Thoracic aorta (tissue), 2 donors: ENCODE measurements around the gene EIF2S2. TPM values are rescaled to one million over a fixed set of nuclear protein-coding genes. Genes with fewer than 3 reads are reported as not detected.

ENCODE experiments used
- ATAC-seq: fragments of 150-250 bp; one replicate; pipeline ENCODE4 v1.8.0; 2017; ENCODE audit warnings: low read depth; ENCODE audit not compliant: insufficient number of reproducible peaks, low FRiP score
- DNase-seq: peaks from one replicate; pipeline ENCODE4 v3.0.0-alpha.2; 2020; ENCODE audit warnings: low spot score
- H3K27ac ChIP-seq, 2 donors: fragments of 200-600 bp; sonication (generic); 1 replicate in 1 of 2; 2 replicates in 1 of 2; pipeline ENCODE4 v1.5.1; 2016; ENCODE audit warnings: mild to moderate bottlenecking in 2 of 2, moderate library complexity in 2 of 2
- H3K27me3 ChIP-seq: fragments of 200-600 bp; sonication (generic); replicated peaks from 2 replicates; pipeline ENCODE4 v1.6.0; 2016; ENCODE audit warnings: mild to moderate bottlenecking; ENCODE audit not compliant: insufficient read depth
- H3K36me3 ChIP-seq: fragments of 200-600 bp; sonication (generic); one replicate; pipeline ENCODE4 v1.5.1; 2016
- H3K4me1 ChIP-seq, 2 donors: fragments of 200-600 bp; sonication (generic); 1 replicate in 1 of 2; 2 replicates in 1 of 2; pipeline versions ENCODE4 v1.5.1 to v1.6.0; 2016; ENCODE audit warnings: low read depth in 2 of 2, mild to moderate bottlenecking in 1 of 2; ENCODE audit not compliant: control insufficient read depth in 1 of 2
- H3K4me3 ChIP-seq: fragments of 200-600 bp; sonication (generic); 2 replicates; pipeline ENCODE4 v1.5.1; 2016; ENCODE audit warnings: mild to moderate bottlenecking
- H3K9me3 ChIP-seq: fragments of 200-600 bp; sonication (generic); 2 replicates; pipeline ENCODE4 v1.5.1; 2016
- CTCF ChIP-seq: fragments of 200-600 bp; sonication (generic); IDR thresholded peaks from one replicate; pipeline ENCODE4 v1.5.1; 2019; ENCODE audit warnings: antibody characterized with exemption
- total RNA-seq, 2 donors: library from RNA; depleted of rRNA; stranded (reverse); fragments of >200 nt; gene quantifications; one replicate each; pipeline versions ENCODE4 v1.1.0 to v1.2.3, GENCODE V29; 2016

Gene EIF2S2
- total RNA-seq, 2 donors from 2014 or later: 24.6 to 35.8 TPM

- Histone ChIP-seq H3K36me3 (no peaks in the 10 kb centered on the region), H3K4me3 (no peak overlapping the region), H3K9me3 (no peaks in the 10 kb centered on the region), H3K4me1 (peaks cover 4 to 25% of the 10 kb centered on the region in 2 donors), H3K27me3 (no peaks in the 10 kb centered on the region), H3K27ac (no peak overlapping the region)
- DNase-seq: no peak
- TF ChIP-seq CTCF: no peak
- no peak for ATAC-seq
Measured at GRCh38 chr20:34060970-34061369, 51.1 kb downstream of the EIF2S2 start.

DNA sequence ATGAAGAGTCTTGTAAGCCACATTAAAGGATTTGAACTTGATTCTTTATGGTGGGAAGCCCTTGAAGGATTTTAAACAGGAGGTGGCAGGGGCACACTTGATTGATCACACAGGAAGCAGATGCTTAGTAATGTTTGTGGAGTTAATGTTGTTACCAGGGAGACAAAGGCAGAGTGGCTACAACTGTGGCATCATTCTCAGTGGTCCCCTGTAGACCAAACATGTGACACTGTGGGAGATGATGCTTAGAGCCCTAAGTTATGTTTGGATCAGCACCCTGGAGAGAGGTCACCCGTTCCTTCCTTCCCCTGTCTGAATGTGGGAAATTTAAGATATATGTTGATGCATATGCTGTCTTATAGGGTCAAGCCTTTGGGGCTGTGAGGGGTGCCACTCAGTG, 53.2 kb downstream of the EIF2S2 start:
- no peak for TF ChIP-seq CTCF
- H3K27ac ChIP-seq: no peak overlapping the region
- H3K36me3 ChIP-seq: no peaks in the 10 kb centered on the region
- H3K27me3 ChIP-seq: no peaks in the 10 kb centered on the region
- DNase-seq: no peak
- H3K4me3 ChIP-seq: no peak overlapping the region
- ATAC-seq: no peak
- H3K4me1 ChIP-seq: peaks cover 4 to 18% of the 10 kb centered on the region in 2 donors
- no peaks in the 10 kb centered on the region for H3K9me3 ChIP-seq

GRCh38 chr20:34055290-34055689, 56.8 kb downstream of the EIF2S2 start:
- no peak overlapping the region for H3K27ac ChIP-seq
- no peaks in the 10 kb centered on the region for H3K9me3 ChIP-seq
- no peaks in the 10 kb centered on the region for H3K27me3 ChIP-seq
- H3K36me3 ChIP-seq: no peaks in the 10 kb centered on the region
- DNase-seq (no peak), ATAC-seq (no peak)
- H3K4me1 ChIP-seq: peaks cover 10 to 24% of the 10 kb centered on the region in 2 donors
- no peak for TF ChIP-seq CTCF
- no peak overlapping the region for H3K4me3 ChIP-seq

GRCh38 chr20:34052414-34052813, 59.6 kb downstream of the EIF2S2 start:
- ATAC-seq: no peak
- no peak for TF ChIP-seq CTCF
- Histone ChIP-seq H3K9me3 (no peaks in the 10 kb centered on the region), H3K36me3 (no peaks in the 10 kb centered on the region), H3K27me3 (no peaks in the 10 kb centered on the region), H3K27ac (no peak overlapping the region), H3K4me3 (no peak overlapping the region), H3K4me1 (peaks cover 19 to 38% of the 10 kb centered on the region in 2 donors)
- DNase-seq: no peak

DNA sequence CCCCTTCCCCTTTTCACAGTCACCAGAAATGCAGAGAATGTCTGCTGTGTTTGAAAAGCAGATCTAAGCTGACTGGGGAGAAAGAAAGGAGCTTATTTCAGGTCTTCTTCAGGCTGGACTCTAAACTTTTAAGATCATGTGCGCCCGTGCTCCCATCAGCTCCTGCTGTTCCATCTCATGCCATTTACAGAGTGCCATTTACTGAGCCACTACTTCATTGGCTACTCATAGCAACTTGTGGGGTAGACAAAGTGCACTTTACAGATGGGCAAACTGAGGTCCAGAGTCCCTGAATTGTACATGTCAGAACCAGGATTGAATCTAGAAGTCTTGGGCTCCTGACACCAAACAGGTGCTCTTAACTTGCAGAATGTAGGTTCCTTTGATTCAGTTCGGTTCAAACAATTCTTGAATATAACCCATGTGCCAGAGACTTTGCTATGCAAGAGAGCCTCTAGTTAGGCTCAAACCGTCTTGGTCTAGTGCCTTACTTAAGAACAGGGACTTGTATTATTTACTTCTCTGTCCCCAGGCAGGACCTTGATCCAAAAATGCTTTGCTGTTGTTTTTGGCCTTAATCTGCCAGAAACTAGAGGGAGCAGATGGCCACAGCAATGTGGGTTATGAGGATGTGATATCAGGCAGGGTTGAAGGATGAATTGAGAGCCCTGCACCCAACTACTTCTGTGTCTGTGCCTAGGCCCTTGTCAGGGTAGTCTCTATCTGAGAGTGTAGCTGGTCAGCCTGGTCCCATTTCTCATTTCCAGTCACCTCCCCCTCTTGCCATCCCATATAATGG, 61.9 kb downstream of the EIF2S2 start:
- no peaks in the 10 kb centered on the region for H3K9me3 ChIP-seq
- no peak overlapping the region for H3K4me3 ChIP-seq
- no peaks in the 10 kb centered on the region for H3K27me3 ChIP-seq
- H3K27ac ChIP-seq: no peak overlapping the region
- peaks cover 17 to 41% of the 10 kb centered on the region in 2 donors for H3K4me1 ChIP-seq
- DNase-seq: no peak
- TF ChIP-seq CTCF: no peak
- no peak for ATAC-seq
- no peaks in the 10 kb centered on the region for H3K36me3 ChIP-seq
